NCI-H2171 (cell line): ENCODE measurements around the gene F10.
"Not testable (repeated sequence)": the region's sequence is repeated elsewhere in the genome, so short reads cannot be mapped to it uniquely, and the experiment has no call there.

Experiments used
- DNase-seq: peaks from one replicate; lab custom pipeline; 2025; lab: John Stamatoyannopoulos, UW

Gene F10

GRCh38 chr13:113153810-113154748, 31.5 kb downstream of the F10 start:
- peak; percentile 66 for DNase-seq

- no peak for DNase-seq
Observed at GRCh38 chr13:113155201-113155600, 32.6 kb downstream of the F10 start.

- DNase-seq = no peak
Observed at GRCh38 chr13:113155982-113156655, 33.5 kb downstream of the F10 start.

GRCh38 chr13:113157206-113157928, 34.8 kb downstream of the F10 start:
- DNase-seq = no peak

- DNase-seq = no peak
Observed at GRCh38 chr13:113157929-113158747, 35.5 kb downstream of the F10 start, which contains the start of gene PROZ. Gene PROZ (plus strand): TSS chr13:113158648. CDS start chr13:113158661, 13 bp downstream.

GRCh38 chr13:113158946-113159345, 36.3 kb downstream of the F10 start:
- no peak for DNase-seq

GRCh38 chr13:113159701-113160100, 37.1 kb downstream of the F10 start:
- no peak for DNase-seq

- no peak for DNase-seq
Observed at GRCh38 chr13:113160983-113161382, 38.4 kb downstream of the F10 start.

GRCh38 chr13:113161433-113161832, 38.8 kb downstream of the F10 start:
- no peak for DNase-seq

- not testable (repeated sequence) for DNase-seq
Observed at GRCh38 chr13:113161975-113162374, 39.4 kb downstream of the F10 start.

GRCh38 chr13:113162783-113163685, 40.4 kb downstream of the F10 start:
- peak; percentile 44 for DNase-seq

- no peak for DNase-seq
Observed at GRCh38 chr13:113164492-113164891, 41.9 kb downstream of the F10 start.

- no peak for DNase-seq
Observed at GRCh38 chr13:113166266-113166665, 43.7 kb downstream of the F10 start.

- no peak for DNase-seq
Observed at GRCh38 chr13:113166681-113167080, 44.1 kb downstream of the F10 start.

GRCh38 chr13:113167155-113167554, 44.6 kb downstream of the F10 start:
- no peak for DNase-seq

GRCh38 chr13:113167575-113167974, 45.0 kb downstream of the F10 start:
- DNase-seq = no peak

GRCh38 chr13:113168211-113168610, 45.6 kb downstream of the F10 start:
- DNase-seq = no peak

GRCh38 chr13:113169277-113170272, 47.0 kb downstream of the F10 start:
- DNase-seq = no peak

GRCh38 chr13:113170511-113170910, 47.9 kb downstream of the F10 start:
- DNase-seq = no peak
